SKM-1 treated with dmso at 0.1 percent for 144 hours (cell line): ENCODE data around the gene HTR6.

Source experiments
- DNase-seq: peaks from one replicate; lab custom pipeline; 2025; ENCODE audit not compliant: unreplicated experiment; lab: John Stamatoyannopoulos, UW

The HTR6 gene

DNA sequence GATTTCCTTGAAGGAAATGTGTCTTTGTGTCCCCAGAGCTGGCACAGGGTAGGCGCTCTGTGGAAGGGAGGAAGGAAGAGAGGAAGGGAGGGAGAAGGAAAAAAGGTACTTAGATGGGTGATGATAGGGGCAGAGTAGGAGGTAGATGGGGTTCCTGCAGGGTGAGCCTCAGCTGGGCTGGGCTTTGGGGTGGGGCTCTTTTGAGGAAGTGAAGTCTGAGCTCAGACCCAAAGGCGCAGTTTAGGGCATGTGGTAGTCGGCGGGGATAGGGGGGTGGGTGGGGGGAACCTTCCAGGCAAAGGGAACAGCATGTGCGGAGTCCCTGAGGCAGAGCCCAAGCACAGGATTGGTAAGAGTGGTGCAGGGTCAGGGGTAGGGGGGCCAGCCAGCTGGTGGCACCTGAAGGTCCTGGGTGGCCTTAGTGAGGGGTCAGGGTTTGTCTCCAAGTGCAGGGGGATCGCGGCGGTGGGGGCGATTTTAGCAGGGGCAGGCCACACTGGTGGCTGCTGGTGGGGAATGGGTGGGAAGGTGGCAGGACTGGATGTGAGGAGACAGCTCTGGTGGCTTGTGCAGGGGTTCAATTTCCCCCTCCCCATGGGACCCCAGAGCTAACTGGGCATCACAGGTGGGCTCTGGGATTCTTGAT lies 8.4 kb upstream of the HTR6 start:
- DNase-seq, result no peak

- no peak for DNase-seq
These were observed 7.8 kb upstream of the HTR6 start for GRCh38 chr1:19656780-19657466.

DNA sequence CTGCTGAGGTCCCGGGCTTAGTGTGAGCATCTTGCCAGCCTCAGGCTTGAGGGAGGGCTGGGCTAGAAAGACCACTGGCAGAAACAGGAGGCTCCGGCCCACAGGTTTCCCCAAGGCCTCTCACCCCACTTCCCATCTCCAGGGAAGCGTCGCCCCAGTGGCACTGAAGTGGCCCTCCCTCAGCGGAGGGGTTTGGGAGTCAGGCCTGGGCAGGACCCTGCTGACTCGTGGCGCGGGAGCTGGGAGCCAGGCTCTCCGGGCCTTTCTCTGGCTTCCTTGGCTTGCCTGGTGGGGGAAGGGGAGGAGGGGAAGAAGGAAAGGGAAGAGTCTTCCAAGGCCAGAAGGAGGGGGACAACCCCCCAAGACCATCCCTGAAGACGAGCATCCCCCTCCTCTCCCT lies 7.2 kb upstream of the HTR6 start:
- DNase-seq, result no peak

- no peak for DNase-seq
These were observed 6.5 kb upstream of the HTR6 start for GRCh38 chr1:19658186-19658585.

DNA sequence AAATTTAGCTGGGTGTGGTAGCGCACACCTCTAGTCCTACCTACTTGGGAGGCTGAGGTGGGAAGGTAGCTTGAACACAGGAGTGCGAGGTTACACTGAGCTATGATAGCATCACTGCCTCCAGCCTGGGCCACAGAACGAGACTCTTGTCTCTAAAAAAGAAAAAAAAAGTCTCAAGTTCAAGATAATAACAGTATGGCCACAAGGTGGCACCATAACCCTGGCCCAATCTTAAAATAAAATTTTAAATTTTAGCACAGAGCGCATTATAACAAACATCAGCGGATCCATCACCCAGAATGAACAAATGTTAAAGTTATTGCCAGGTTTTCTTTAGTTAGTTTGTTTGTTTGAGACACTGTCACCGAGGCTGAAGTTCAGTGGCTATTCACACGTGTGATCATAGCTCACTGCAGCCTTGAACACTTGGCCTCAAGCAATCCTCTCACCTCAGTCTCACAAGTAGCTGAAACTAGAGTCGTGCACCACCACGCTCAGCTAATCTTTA lies 2.9 kb upstream of the HTR6 start:
- DNase-seq, result peak; percentile 47

GRCh38 chr1:19662313-19662712 lies 2.4 kb upstream of the HTR6 start:
- no peak for DNase-seq

GRCh38 chr1:19665186-19665495 lies 466 bp downstream of the HTR6 start:
- DNase-seq, result no peak

- DNase-seq, result no peak
These were observed 1.1 kb downstream of the HTR6 start for GRCh38 chr1:19665496-19666465.

- no peak for DNase-seq
These were observed 4.2 kb downstream of the HTR6 start for GRCh38 chr1:19668888-19669287.

GRCh38 chr1:19670787-19671186 lies 6.1 kb downstream of the HTR6 start:
- no peak for DNase-seq

GRCh38 chr1:19672237-19672636 lies 7.6 kb downstream of the HTR6 start:
- no peak for DNase-seq

DNA sequence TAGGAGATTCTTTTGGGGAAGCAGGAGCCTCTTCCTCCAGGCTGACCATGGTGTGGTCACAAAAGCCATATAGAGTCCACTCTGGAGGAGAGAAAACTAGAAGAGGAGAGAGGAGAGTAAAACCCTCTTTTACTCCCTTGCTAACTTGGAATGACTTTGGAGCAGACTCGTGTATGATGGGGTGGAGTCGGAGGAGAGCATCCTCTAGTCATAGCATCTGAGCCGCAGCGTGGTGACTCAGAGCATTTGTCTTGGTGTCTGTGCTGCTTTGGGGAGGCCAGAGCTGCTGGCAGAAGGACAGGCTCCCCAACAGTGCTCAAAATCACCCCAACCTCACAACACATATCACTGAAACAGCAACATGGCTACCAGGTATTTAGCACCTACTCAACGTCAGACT lies 11.1 kb downstream of the HTR6 start:
- DNase-seq, result no peak

DNA sequence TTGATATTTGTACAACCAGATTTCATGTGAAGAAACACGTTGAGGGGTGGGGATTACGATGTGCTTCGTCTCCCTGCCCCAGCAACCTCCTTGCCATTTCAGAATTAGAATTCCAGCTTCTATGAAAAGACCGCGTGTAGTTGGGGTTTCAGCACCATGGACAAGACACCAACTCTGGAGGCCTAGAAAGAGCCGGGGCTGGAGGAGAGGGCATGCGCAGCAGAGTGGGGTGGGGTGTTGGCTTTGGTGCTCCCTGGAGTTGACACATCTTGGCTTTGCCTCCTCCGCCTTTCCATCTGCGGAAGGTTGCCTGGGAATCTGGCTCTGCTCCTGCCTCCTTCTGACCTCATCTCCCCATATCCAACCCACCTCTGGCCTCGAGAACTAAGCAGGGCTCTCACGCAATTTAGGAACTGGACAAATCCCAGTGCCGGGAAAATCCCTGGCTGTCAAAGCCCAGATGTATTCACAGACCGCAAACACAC lies 11.8 kb downstream of the HTR6 start:
- no peak for DNase-seq

DNA sequence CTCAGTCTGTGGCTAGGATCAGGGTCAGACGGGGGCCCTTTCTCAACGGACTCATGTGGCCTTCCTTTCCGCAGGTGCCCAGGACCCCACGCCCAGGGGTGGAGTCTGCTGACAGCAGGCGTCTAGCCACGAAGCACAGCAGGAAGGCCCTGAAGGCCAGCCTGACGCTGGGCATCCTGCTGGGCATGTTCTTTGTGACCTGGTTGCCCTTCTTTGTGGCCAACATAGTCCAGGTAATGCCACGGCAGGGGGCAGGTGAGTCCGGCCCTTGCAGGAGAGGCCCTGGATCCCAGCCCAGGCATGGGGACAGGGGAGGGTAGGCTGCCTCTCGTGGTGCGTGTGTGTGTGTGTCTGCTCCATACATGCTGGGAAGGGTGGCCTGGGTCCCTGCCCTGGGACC lies 13.8 kb downstream of the HTR6 start:
- DNase-seq, result no peak

- DNase-seq, result no peak
These were observed 14.3 kb downstream of the HTR6 start for GRCh38 chr1:19678931-19679453.

GRCh38 chr1:19679691-19680090 lies 15.0 kb downstream of the HTR6 start:
- DNase-seq, result no peak

DNA sequence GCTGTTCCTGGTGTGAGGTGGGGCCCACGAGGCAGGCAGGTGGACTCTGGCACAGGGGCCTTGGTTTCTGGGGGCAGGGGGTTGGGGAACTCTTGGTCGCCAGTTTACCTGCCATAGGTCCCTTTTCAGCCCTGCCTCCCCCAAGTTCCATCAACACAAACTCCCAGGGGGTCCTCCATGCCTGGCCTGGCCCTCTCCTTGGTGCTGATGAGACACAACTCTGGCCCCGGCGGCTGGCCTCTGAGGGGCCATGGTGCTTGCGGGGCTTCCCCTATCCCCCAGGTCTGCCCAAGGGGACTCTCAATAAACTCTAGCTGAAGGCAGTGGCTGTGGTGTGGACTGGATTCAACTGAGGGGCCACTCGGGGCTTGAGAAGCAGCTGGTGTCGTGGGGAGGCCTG lies 16.0 kb downstream of the HTR6 start:
- DNase-seq, result no peak

- no peak for DNase-seq
These were observed 17.6 kb downstream of the HTR6 start for GRCh38 chr1:19682257-19682656.

GRCh38 chr1:19682901-19683300 lies 18.2 kb downstream of the HTR6 start:
- no peak for DNase-seq

GRCh38 chr1:19683351-19683750 lies 18.7 kb downstream of the HTR6 start:
- no peak for DNase-seq

DNA sequence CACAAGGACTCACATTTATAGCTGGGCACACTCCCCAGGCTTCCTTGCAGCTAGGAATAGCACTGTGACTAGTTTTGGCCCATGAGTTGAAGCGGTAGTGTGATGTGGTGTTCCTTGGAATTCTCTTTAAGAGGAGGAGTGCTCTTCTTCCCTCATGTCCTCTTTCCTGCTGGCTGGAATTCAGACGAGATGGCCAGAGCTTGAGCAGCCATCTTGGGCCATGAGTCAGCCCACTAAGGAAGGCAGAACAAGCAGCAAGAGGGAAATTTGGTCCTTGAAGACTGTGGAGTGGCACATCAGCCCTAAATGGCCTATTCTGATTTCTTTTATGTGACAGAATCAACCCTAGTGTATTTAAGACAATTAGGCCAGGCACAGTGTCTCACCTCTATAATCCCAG lies 20.0 kb downstream of the HTR6 start:
- DNase-seq, result no peak
